Endothelial cell of umbilical vein (primary cell): ENCODE data around the gene CNTNAP2. TPM values are rescaled to one million over a fixed set of nuclear protein-coding genes. Genes with fewer than 3 reads are reported as not detected.

Source experiments
- BruUV-seq: library from RNA; stranded (reverse); fragments of 400-500 nt; replicated peaks from 2 replicates; lab custom pipeline; 2021; lab: Mats Ljungman, UMichigan
- CTCF ChIA-PET: fragments of 300-600, 350-600 bp; sonication (Branson Sonifier 250); formaldehyde crosslinking; loops from one replicate; lab custom pipeline; 2021; ENCODE audit warnings: antibody characterized with exemption, inconsistent platforms; lab: Charles Lee
- POLR2A ChIA-PET: fragments of 300-600, 350-600 bp; sonication (Branson Sonifier 250); formaldehyde crosslinking; loops from one replicate; lab custom pipeline; 2021; ENCODE audit warnings: antibody characterized with exemption, inconsistent platforms; lab: Charles Lee
- DNase-seq: peaks from one replicate; pipeline ENCODE4 v3.0.0-alpha.2; 2011; ENCODE audit warnings: low read depth, low spot score
- FAIRE-seq: peaks from 2 replicates; lab custom pipeline; 2011; peaks lifted over from hg19 to GRCh38; lab: Jason Lieb, UNC
- H2AFZ ChIP-seq: 2 replicates; pipeline ENCODE4 v1.6.0; 2012; ENCODE audit warnings: low read depth, low read length, control low read depth, inconsistent platforms
- H3K27ac ChIP-seq: 2 replicates; pipeline ENCODE4 v1.5.1; 2011; ENCODE audit warnings: low read depth, mild to moderate bottlenecking, control low read depth, low read length, moderate library complexity; ENCODE audit not compliant: insufficient read depth
- H3K27me3 ChIP-seq, 2 experiments: 2 replicates each; pipeline versions ENCODE4 v1.6.0 to v1.6.1; 2011; ENCODE audit warnings: low read length in 2 of 2, mixed read lengths in 1 of 2; ENCODE audit not compliant: control insufficient read depth in 2 of 2, insufficient read depth in 2 of 2
- H3K36me3 ChIP-seq, 2 experiments: 2 replicates in 1 of 2; 3 replicates in 1 of 2; pipeline ENCODE4 v1.5.1; 2011; ENCODE audit warnings: low read length in 2 of 2, mild to moderate bottlenecking in 1 of 2, moderate library complexity in 1 of 2; ENCODE audit not compliant: control insufficient read depth in 2 of 2, insufficient read depth in 2 of 2; ENCODE audit errors: extremely low read depth in 1 of 2
- H3K4me1 ChIP-seq: 3 replicates; pipeline ENCODE4 v1.5.1; 2011; ENCODE audit warnings: mild to moderate bottlenecking, low read length; ENCODE audit not compliant: control insufficient read depth, insufficient read depth; ENCODE audit errors: extremely low read depth
- H3K4me2 ChIP-seq: 2 replicates; pipeline ENCODE4 v1.6.1; 2011; ENCODE audit warnings: low read length, control low read depth, mixed read lengths; ENCODE audit not compliant: insufficient read depth
- H3K4me3 ChIP-seq, 3 experiments: fragments of 200-600 bp in 1 of 3; sonication (generic), shearing (Covaris generic) in 1 of 3; replicated peaks in 1 of 3; 2 replicates each; pipeline ENCODE4 v1.5.1; 2011 to 2016; ENCODE audit warnings: control low read depth in 3 of 3, low read length in 3 of 3, mild to moderate bottlenecking in 2 of 3, inconsistent platforms in 1 of 3, low read depth in 1 of 3, moderate library complexity in 1 of 3; ENCODE audit not compliant: insufficient read depth in 1 of 3
- H3K79me2 ChIP-seq: 2 replicates; pipeline ENCODE4 v1.6.0; 2012; ENCODE audit warnings: low read length, inconsistent platforms; ENCODE audit not compliant: control insufficient read depth, insufficient read depth
- H3K9ac ChIP-seq: replicated peaks from 2 replicates; pipeline ENCODE3; 2011; ENCODE audit warnings: low read length, control low read depth; ENCODE audit not compliant: insufficient read depth; ENCODE audit errors: extremely low read depth
- H3K9me1 ChIP-seq: replicated peaks from 3 replicates; pipeline ENCODE4 v1.6.0; 2011; ENCODE audit warnings: mild to moderate bottlenecking, low read length; ENCODE audit not compliant: control insufficient read depth, insufficient read depth; ENCODE audit errors: extremely low read depth
- H3K9me3 ChIP-seq: replicated peaks from 2 replicates; pipeline ENCODE4 v1.5.1; 2012; ENCODE audit warnings: low read length, inconsistent platforms; ENCODE audit not compliant: control insufficient read depth, insufficient read depth
- H4K20me1 ChIP-seq: replicated peaks from 2 replicates; pipeline ENCODE3; 2011; ENCODE audit warnings: mild to moderate bottlenecking, low read length; ENCODE audit not compliant: control insufficient read depth, insufficient read depth; ENCODE audit errors: extremely low read depth
- CTCF ChIP-seq, 2 donors: IDR thresholded peaks; 1 replicate in 1 of 2; 2 replicates in 1 of 2; pipeline ENCODE4 v1.5.1; 2011; ENCODE audit warnings: low read length in 2 of 2, mild to moderate bottlenecking in 2 of 2, moderate library complexity in 2 of 2, control low read depth in 1 of 2, inconsistent platforms in 1 of 2, low read depth in 1 of 2; ENCODE audit not compliant: insufficient read depth in 1 of 2; ENCODE audit errors: extremely low read depth in 1 of 2
- EZH2 ChIP-seq: IDR thresholded peaks from 2 replicates; pipeline ENCODE4 v1.6.1; 2012; ENCODE audit warnings: borderline replicate concordance, low read depth, mild to moderate bottlenecking, moderate library complexity, low read length, inconsistent platforms; ENCODE audit not compliant: severe bottlenecking
- FOS ChIP-seq: IDR thresholded peaks from 2 replicates; pipeline ENCODE4 v1.6.1; 2011; ENCODE audit warnings: mild to moderate bottlenecking, low read length, moderate library complexity, borderline replicate concordance; ENCODE audit not compliant: insufficient read depth
- GATA2 ChIP-seq: IDR thresholded peaks from 2 replicates; pipeline ENCODE4 v1.7.0; 2011; ENCODE audit warnings: low read depth, mild to moderate bottlenecking, moderate library complexity, mixed read lengths, low read length; ENCODE audit not compliant: insufficient read length, insufficient read depth
- JUN ChIP-seq: IDR thresholded peaks from 2 replicates; pipeline ENCODE4 v1.6.1; 2011; ENCODE audit warnings: borderline replicate concordance, low read depth; ENCODE audit not compliant: insufficient read length, insufficient read depth
- MAX ChIP-seq: IDR thresholded peaks from 2 replicates; pipeline ENCODE4 v1.6.1; 2011; ENCODE audit not compliant: insufficient read depth, insufficient read length
- MYC ChIP-seq: IDR thresholded peaks from one replicate; pipeline ENCODE4 v1.6.1; 2011; ENCODE audit warnings: mild to moderate bottlenecking, low read depth, low read length
- POLR2A ChIP-seq: IDR thresholded peaks from 2 replicates; pipeline ENCODE4 v1.6.1; 2012; ENCODE audit warnings: low read depth, mild to moderate bottlenecking, control low read depth, low read length
- POLR2AphosphoS5 ChIP-seq: IDR thresholded peaks from 2 replicates; pipeline ENCODE4 v1.6.1; 2012; ENCODE audit warnings: low read depth, mild to moderate bottlenecking, control low read depth, low read length, moderate library complexity; ENCODE audit not compliant: insufficient read depth
- dilution Hi-C: fragments of 300-500 bp; cut with MboI; formaldehyde crosslinking; loops from one replicate; pipeline ENCODE4 v1.15.0; 2019; ENCODE audit warnings: low sequenced_read_pairs; ENCODE audit not compliant: extremely low pct_ligation_motif_present
- intact Hi-C: fragments of 100-400 bp; cut with micrococcal nuclease; formaldehyde crosslinking; loops from one replicate; pipeline ENCODE4 v1.10.0; 2022
- polyA plus RNA-seq, 4 experiments: library from polyadenylated mRNA; depleted of rRNA in 3 of 4; stranded (reverse) in 3 of 4; unstranded in 1 of 4; fragments of >200 nt; gene quantifications; 2 replicates each; pipeline versions ENCODE4 v1.2.1 to v1.2.3, GENCODE V29; 2011 to 2012; ENCODE audit warnings: missing spikeins in 1 of 4
- total RNA-seq: library from RNA; stranded (reverse); gene quantifications from 2 replicates; pipeline ENCODE4 v1.2.3, GENCODE V29; 2021

Gene CNTNAP2
- total and polyA plus RNA-seq, 2 donors (not counting 3 experiments of a cell fraction or from before 2014, with no cell fraction given): not detected

- H2AFZ ChIP-seq: no peak overlapping the region
- BruUV-seq: no TSS peak
- no peaks in the 10 kb centered on the region for H3K9me1 ChIP-seq
- H4K20me1 ChIP-seq: no peaks in the 10 kb centered on the region
- H3K4me1 ChIP-seq: no peaks in the 10 kb centered on the region
- intact Hi-C loops (no loop called here), dilution Hi-C loops (no loop called here)
- no peaks in the 10 kb centered on the region for H3K27me3 ChIP-seq
- FAIRE-seq (no peak), DNase-seq (no peak)
- no peaks in the 10 kb centered on the region for H3K79me2 ChIP-seq
- H3K27ac ChIP-seq: no peak overlapping the region
- no peak overlapping the region for H3K9ac ChIP-seq
- H3K9me3 ChIP-seq: peaks cover 4% of the 10 kb centered on the region
- POLR2A ChIA-PET: no interaction called here
- TF ChIP-seq POLR2A: no peak
- no peak for TF ChIP-seq JUN
- TF ChIP-seq CTCF (IDR thresholded peaks at IDR 0.05; ENCODE audit: extremely low read depth in 1 of 2, insufficient read depth in 1 of 2, low read depth in 1 of 2, low read length in 2 of 2): no peak
- TF ChIP-seq EZH2: no peak
- no peak for TF ChIP-seq MYC
- TF ChIP-seq MAX: no peak
- no peak for TF ChIP-seq FOS
- TF ChIP-seq POLR2AphosphoS5: no peak
- no peak for TF ChIP-seq GATA2
- no peaks in the 10 kb centered on the region for H3K36me3 ChIP-seq
- H3K4me3 ChIP-seq: no peak overlapping the region
- CTCF ChIA-PET: no interaction called here
- H3K4me2 ChIP-seq: no peak overlapping the region
Observed at GRCh38 chr7:147363101-147363500, 1246.5 kb downstream of the CNTNAP2 start.
